SW 1271 (cell line): ENCODE measurements around the gene CPAMD8.
A peak's percentile ranks its signal among the peaks of the same experiment; 100 is the strongest.
"Not testable (repeated sequence)": the region's sequence is repeated elsewhere in the genome, so short reads cannot be mapped to it uniquely, and the experiment has no call there.

Experiments
- DNase-seq, 2 experiments: peaks; one replicate each; lab custom pipeline; 2025; lab: John Stamatoyannopoulos, UW

CPAMD8 gene

GRCh38 chr19:17041976-17042375 is 15.4 kb upstream of the CPAMD8 start:
- no peak for DNase-seq

- DNase-seq, result no peak
Measured at GRCh38 chr19:17037966-17038500, 11.4 kb upstream of the CPAMD8 start.

GRCh38 chr19:17037184-17037583 is 10.6 kb upstream of the CPAMD8 start:
- DNase-seq, result no peak

- DNase-seq, result no peak
Measured at GRCh38 chr19:17036640-17037039, 10.0 kb upstream of the CPAMD8 start.

GRCh38 chr19:17035842-17036424 is 9.3 kb upstream of the CPAMD8 start:
- DNase-seq, result no peak

- DNase-seq, result no peak
Measured at GRCh38 chr19:17031741-17032140, 5.1 kb upstream of the CPAMD8 start.

- DNase-seq, result no peak
Measured at GRCh38 chr19:17027535-17027975, 945 bp upstream of the CPAMD8 start.

- DNase-seq, result no peak
Measured at GRCh38 chr19:17025991-17026658, 485 bp downstream of the CPAMD8 start.

GRCh38 chr19:17025361-17025760 is 1.2 kb downstream of the CPAMD8 start:
- DNase-seq, result no peak

- not testable (repeated sequence) for DNase-seq
Measured at GRCh38 chr19:17024941-17025340, 1.7 kb downstream of the CPAMD8 start.

- no peak for DNase-seq
Measured at GRCh38 chr19:17023805-17024204, 2.8 kb downstream of the CPAMD8 start.

- DNase-seq, result no peak
Measured at GRCh38 chr19:17022738-17023137, 3.9 kb downstream of the CPAMD8 start.

GRCh38 chr19:17021793-17022590 is 4.6 kb downstream of the CPAMD8 start:
- peak in 1 of 2 experiments; percentile 50 for DNase-seq

- DNase-seq, result no peak
Measured at GRCh38 chr19:17021328-17021727, 5.3 kb downstream of the CPAMD8 start.

- DNase-seq, result no peak
Measured at GRCh38 chr19:17020823-17021222, 5.8 kb downstream of the CPAMD8 start.

- DNase-seq, result no peak
Measured at GRCh38 chr19:17020385-17020784, 6.2 kb downstream of the CPAMD8 start.

GRCh38 chr19:17014212-17014861 is 12.3 kb downstream of the CPAMD8 start:
- not testable (repeated sequence) for DNase-seq

GRCh38 chr19:17011485-17011884 is 15.1 kb downstream of the CPAMD8 start:
- DNase-seq, result no peak

- DNase-seq, result no peak
Measured at GRCh38 chr19:17006579-17006978, 20.0 kb downstream of the CPAMD8 start.

- DNase-seq, result no peak
Measured at GRCh38 chr19:17005000-17005399, 21.6 kb downstream of the CPAMD8 start.

GRCh38 chr19:17004386-17004785 is 22.2 kb downstream of the CPAMD8 start:
- no peak for DNase-seq

GRCh38 chr19:17002455-17002854 is 24.2 kb downstream of the CPAMD8 start:
- DNase-seq, result no peak
